Measurements from ENCODE around the gene PWWP2A. TPM values are rescaled to one million over a fixed set of nuclear protein-coding genes. Genes with fewer than 3 reads are reported as not detected.

The PWWP2A gene
- total and polyA plus RNA-seq, 7 donors: 3.0 to 13.4 (median 7.3) TPM

- 66 to 68% (median 67%) methylated on average over 9 of the region's 9 CpGs for WGBS, 3 donors
- intact Hi-C loops (cut with DNase I): loop anchor here in 1 of 2 donors (5.0 to 10.0 kb wide), 2 partner anchors 48 to 264 kb away; no protein-coding TSS in a partner anchor
- Histone ChIP-seq H3K4me3 (no peak overlapping the region), H3K4me1 (no peaks in the 10 kb centered on the region), H3K36me3 (ENCODE audit: insufficient read depth in 1 of 2, low read depth in 1 of 2) (peaks cover 0 to 24% of the 10 kb centered on the region in 2 donors), H3K9me3 (no peaks in the 10 kb centered on the region), H3K27ac (no peak overlapping the region), H3K27me3 (ENCODE audit: insufficient read depth in 3 of 3, low read length in 2 of 3) (no peaks in the 10 kb centered on the region)
- ATAC-seq (no peak), DNase-seq (no peak)
- TF ChIP-seq CTCF (IDR thresholded peaks at IDR 0.05): no peak
Measured at GRCh38 chr5:160082614-160083500, 36.4 kb downstream of the PWWP2A start.

GRCh38 chr5:160081495-160081894 lies 37.8 kb downstream of the PWWP2A start:
- no peak for TF ChIP-seq CTCF (IDR thresholded peaks at IDR 0.05)
- H3K27me3 ChIP-seq (ENCODE audit: insufficient read depth in 3 of 3, low read length in 2 of 3): no peaks in the 10 kb centered on the region
- H3K4me3 ChIP-seq: no peak overlapping the region
- H3K9me3 ChIP-seq: no peaks in the 10 kb centered on the region
- WGBS, 3 donors: 83 to 88% (median 85%) methylated on average over 3 of the region's 3 CpGs
- DNase-seq: no peak
- no peak for ATAC-seq
- no peak overlapping the region for H3K27ac ChIP-seq
- intact Hi-C loops (cut with DNase I): loop anchor here in 1 of 2 donors (5.0 to 10.0 kb wide), 2 partner anchors 47 to 266 kb away; no protein-coding TSS in a partner anchor
- no peaks in the 10 kb centered on the region for H3K4me1 ChIP-seq
- H3K36me3 ChIP-seq (ENCODE audit: insufficient read depth in 1 of 2, low read depth in 1 of 2): peaks cover 0 to 34% of the 10 kb centered on the region in 2 donors

- Histone ChIP-seq H3K9me3 (no peaks in the 10 kb centered on the region), H3K27me3 (ENCODE audit: insufficient read depth in 3 of 3, low read length in 2 of 3) (no peaks in the 10 kb centered on the region), H3K27ac (no peak overlapping the region), H3K36me3 (ENCODE audit: insufficient read depth in 1 of 2, low read depth in 1 of 2) (peaks cover 0 to 37% of the 10 kb centered on the region in 2 donors), H3K4me3 (no peak overlapping the region), H3K4me1 (no peaks in the 10 kb centered on the region)
- WGBS, 3 donors: 91 to 94% (median 93%) methylated on average over 2 of the region's 2 CpGs
- TF ChIP-seq CTCF (IDR thresholded peaks at IDR 0.05): no peak
- no peak for DNase-seq
- ATAC-seq: no peak
- intact Hi-C loops (cut with DNase I): loop anchor here in 1 of 2 donors (5.0 to 10.0 kb wide), 2 partner anchors 45 to 268 kb away; no protein-coding TSS in a partner anchor
Measured at GRCh38 chr5:160079753-160080152, 39.5 kb downstream of the PWWP2A start.

- no peak for TF ChIP-seq CTCF (IDR thresholded peaks at IDR 0.05)
Measured at GRCh38 chr5:160076997-160077396, 42.3 kb downstream of the PWWP2A start.

More at GRCh38 chr5:160076997-160077396, 42.3 kb downstream of the PWWP2A start:
- no peak overlapping the region for H3K4me3 ChIP-seq
- peaks cover 0 to 37% of the 10 kb centered on the region in 2 donors for H3K36me3 ChIP-seq (ENCODE audit: insufficient read depth in 1 of 2, low read depth in 1 of 2)
- ATAC-seq (no peak), DNase-seq (no peak)
- H3K27me3 ChIP-seq (ENCODE audit: insufficient read depth in 3 of 3, low read length in 2 of 3): no peaks in the 10 kb centered on the region
- 53 to 79% (median 68%) methylated on average over 2 of the region's 2 CpGs for WGBS, 3 donors
- no peak overlapping the region for H3K27ac ChIP-seq
- no peaks in the 10 kb centered on the region for H3K4me1 ChIP-seq
- H3K9me3 ChIP-seq: no peaks in the 10 kb centered on the region
- intact Hi-C loops (cut with DNase I): no loop called here
